Erythroblast (primary cell): ENCODE results near the gene NCOR2.

Experiments used
- DNase-seq, 2 experiments: peaks; one replicate each; lab custom pipeline; 2025; lab: John Stamatoyannopoulos, UW
- GATA1 ChIP-seq: IDR thresholded peaks from 2 replicates; pipeline ENCODE4 v1.6.1; 2011; ENCODE audit warnings: low read depth, mild to moderate bottlenecking, control low read depth, low read length, moderate library complexity
- POLR2A ChIP-seq: IDR thresholded peaks from 2 replicates; pipeline ENCODE4 v1.6.1; 2011; ENCODE audit warnings: mild to moderate bottlenecking, low read length

Gene NCOR2

GRCh38 chr12:124543590-124544310 is 23.7 kb downstream of the NCOR2 start:
- DNase-seq: no peak

GRCh38 chr12:124543052-124543589 is 24.3 kb downstream of the NCOR2 start:
- peak in 1 of 2 experiments; percentile 29 for DNase-seq
- TF ChIP-seq POLR2A (no peak), GATA1 (no peak)

More at GRCh38 chr12:124543590-124544310, 23.7 kb downstream of the NCOR2 start:
- TF ChIP-seq POLR2A (no peak), GATA1 (no peak)

- TF ChIP-seq POLR2A (no peak), GATA1 (no peak)
- no peak for DNase-seq
Measured at GRCh38 chr12:124542021-124542949, 25.1 kb downstream of the NCOR2 start.

- DNase-seq: no peak
- no peak for TF ChIP-seq POLR2A
- TF ChIP-seq GATA1: no peak
Measured at GRCh38 chr12:124541322-124541721, 26.1 kb downstream of the NCOR2 start.

- no peak for DNase-seq
- TF ChIP-seq GATA1: no peak
- no peak for TF ChIP-seq POLR2A
Measured at GRCh38 chr12:124539084-124540041, 28.0 kb downstream of the NCOR2 start.

GRCh38 chr12:124538194-124539082 is 29.0 kb downstream of the NCOR2 start:
- DNase-seq: peak; percentile 76 to 79
- TF ChIP-seq POLR2A (no peak), GATA1 (no peak)

GRCh38 chr12:124537525-124538193 is 29.8 kb downstream of the NCOR2 start:
- no peak for DNase-seq

GRCh38 chr12:124536641-124537040 is 30.8 kb downstream of the NCOR2 start:
- no peak for TF ChIP-seq GATA1
- TF ChIP-seq POLR2A: no peak
- no peak for DNase-seq

More at GRCh38 chr12:124537525-124538193, 29.8 kb downstream of the NCOR2 start:
- TF ChIP-seq POLR2A: no peak
- no peak for TF ChIP-seq GATA1

GRCh38 chr12:124534776-124535740 is 32.4 kb downstream of the NCOR2 start:
- DNase-seq: peak in 1 of 2 experiments; percentile 30
- TF ChIP-seq GATA1 (no peak), POLR2A (no peak)

- DNase-seq: no peak
- TF ChIP-seq POLR2A (no peak), GATA1 (no peak)
Measured at GRCh38 chr12:124533456-124533855, 34.0 kb downstream of the NCOR2 start.

- no peak for DNase-seq
- no peak for TF ChIP-seq GATA1
- TF ChIP-seq POLR2A: no peak
Measured at GRCh38 chr12:124532967-124533366, 34.4 kb downstream of the NCOR2 start.
